ENCODE measurements around the gene CTNNA3.

CTNNA3 gene

DNA sequence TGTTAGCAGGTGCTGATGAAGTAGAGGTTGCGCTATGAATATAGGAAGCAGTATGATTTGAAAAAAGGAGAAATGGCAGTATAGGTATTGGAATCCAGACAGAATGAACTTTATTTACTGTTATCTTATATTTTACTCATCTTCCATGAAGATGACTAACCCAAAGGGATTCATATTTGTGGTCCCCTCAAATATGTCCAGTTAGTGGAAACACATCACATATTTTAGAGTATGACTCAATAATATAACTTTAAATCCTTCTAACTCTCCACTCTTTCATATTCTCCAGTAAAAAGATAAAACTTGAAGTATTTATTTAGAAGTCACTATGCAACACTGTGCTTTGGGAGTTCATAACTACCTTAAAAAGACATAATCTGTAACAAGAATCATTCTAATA is 1056.6 kb downstream of the CTNNA3 start:
- Mint-ChIP-seq H3K4me1 (no peaks in the 10 kb centered on the region), H3K4me3 (no peak overlapping the region), H3K27ac (no peak overlapping the region), H3K9me3 (no peaks in the 10 kb centered on the region), H3K27me3 (no peaks in the 10 kb centered on the region)
- no peak for ATAC-seq
- no peak for DNase-seq

DNA sequence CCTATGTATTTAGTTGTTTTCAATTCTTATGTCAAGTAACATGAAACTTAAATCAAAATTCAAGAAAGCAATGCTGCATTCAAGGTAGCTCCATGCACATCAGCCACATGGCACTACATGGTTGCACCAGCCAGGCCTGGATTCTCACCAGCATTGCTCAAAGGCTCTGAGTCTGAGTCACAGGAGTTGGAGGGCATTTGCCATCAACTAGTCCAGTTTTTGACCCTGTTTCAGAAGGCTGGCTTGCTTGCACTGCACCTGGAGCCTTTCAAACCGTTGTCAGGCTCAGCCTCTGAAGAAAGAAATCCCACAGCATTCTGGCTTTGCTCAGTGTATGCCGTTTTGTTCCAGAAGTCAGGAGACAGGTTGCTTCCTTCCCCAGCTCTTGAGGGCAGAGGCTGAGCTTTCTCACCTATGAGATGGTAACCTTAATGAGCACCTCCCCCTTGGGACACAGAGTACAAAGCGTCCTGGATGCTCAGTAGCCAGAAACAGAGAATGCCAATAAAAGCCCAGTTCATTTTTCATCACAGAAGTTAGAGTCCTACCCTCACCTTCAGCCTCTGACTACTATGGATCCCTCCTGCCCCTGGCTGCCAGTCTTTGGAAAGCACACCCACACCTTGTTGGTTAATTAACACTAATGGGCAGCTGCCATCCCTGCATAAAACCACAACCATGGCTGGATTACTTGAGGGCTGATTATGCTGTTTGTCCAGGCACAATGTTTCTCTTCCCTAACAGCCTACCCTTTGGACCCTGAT is 1058.5 kb downstream of the CTNNA3 start:
- DNase-seq (no peak), ATAC-seq (no peak)
- H3K27me3 Mint-ChIP-seq: no peaks in the 10 kb centered on the region
- H3K9me3 Mint-ChIP-seq: no peaks in the 10 kb centered on the region
- H3K4me1 Mint-ChIP-seq: no peaks in the 10 kb centered on the region
- H3K27ac Mint-ChIP-seq: no peak overlapping the region
- no peak overlapping the region for H3K4me3 Mint-ChIP-seq

GRCh38 chr10:66629996-66630395 is 1066.0 kb downstream of the CTNNA3 start:
- no peaks in the 10 kb centered on the region for H3K27me3 Mint-ChIP-seq
- H3K4me1 Mint-ChIP-seq: no peaks in the 10 kb centered on the region
- DNase-seq (no peak), ATAC-seq (no peak)
- H3K27ac Mint-ChIP-seq: no peak overlapping the region
- peaks cover 0 to 8% of the 10 kb centered on the region in 2 donors for H3K9me3 Mint-ChIP-seq
- no peak overlapping the region for H3K4me3 Mint-ChIP-seq

DNA sequence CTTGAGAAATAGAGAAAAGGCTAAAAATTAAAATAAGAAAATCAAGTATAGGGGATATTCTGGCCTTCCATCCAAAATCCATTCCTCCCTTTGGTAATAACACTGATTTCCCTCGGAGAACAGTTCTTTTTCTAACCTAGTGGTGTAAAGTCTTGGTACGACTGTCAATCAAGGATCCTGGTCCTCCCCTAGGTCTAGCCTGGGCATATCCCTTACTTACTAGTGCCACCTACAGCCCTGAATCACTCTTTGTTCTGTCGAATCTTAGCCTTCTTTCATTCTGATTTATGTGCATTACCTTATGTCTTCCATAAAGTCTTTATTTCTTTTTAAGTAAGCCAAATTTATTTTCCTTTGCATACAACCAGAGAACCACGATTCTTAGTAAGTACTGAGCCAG is 1068.8 kb downstream of the CTNNA3 start:
- no peak for DNase-seq
- H3K27ac Mint-ChIP-seq: no peak overlapping the region
- H3K4me3 Mint-ChIP-seq: no peak overlapping the region
- H3K9me3 Mint-ChIP-seq: peaks cover 0 to 8% of the 10 kb centered on the region in 2 donors
- no peaks in the 10 kb centered on the region for H3K4me1 Mint-ChIP-seq
- ATAC-seq: no peak
- no peaks in the 10 kb centered on the region for H3K27me3 Mint-ChIP-seq

DNA sequence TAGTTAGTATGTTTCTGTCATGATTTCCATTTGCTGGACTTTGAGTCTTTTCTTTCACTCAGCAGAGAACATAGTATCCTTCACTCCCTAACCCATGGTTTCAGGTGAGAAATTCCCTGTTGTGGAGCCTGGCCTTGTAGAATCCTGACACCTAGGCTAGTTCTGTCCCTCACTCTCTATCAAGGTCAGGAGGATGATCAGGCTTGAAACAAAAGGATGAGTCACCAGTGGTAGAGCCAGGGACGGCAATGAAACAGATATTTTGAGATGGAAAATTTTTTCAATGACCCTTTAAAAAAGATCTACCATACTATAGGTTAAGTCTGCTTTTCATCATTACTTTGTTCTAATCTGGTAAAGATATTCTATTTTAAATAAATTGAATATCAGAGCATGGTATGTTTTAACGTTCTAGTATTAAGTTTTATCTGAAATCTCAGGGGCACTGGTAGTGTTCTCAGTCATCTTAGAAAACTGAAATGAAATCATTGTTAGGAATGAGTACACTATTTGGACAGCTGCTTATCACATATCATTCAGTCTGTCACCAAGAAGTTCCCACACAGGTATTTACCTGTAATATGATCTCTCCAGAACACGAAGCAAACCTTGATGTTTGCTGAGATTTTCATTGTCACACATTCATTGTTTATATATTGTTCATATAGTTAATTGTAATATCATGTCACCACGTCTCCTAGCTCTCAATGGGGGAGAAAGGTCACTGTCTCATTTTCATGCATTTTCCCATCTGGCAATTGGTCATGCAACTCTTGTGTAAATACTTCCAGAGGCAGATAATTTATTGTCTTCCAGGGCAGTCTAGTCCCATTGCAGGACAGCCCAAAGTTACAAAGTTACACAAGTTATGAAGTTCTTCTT is 1070.0 kb downstream of the CTNNA3 start:
- H3K4me3 Mint-ChIP-seq: no peak overlapping the region
- H3K27ac Mint-ChIP-seq: no peak overlapping the region
- no peaks in the 10 kb centered on the region for H3K27me3 Mint-ChIP-seq
- ATAC-seq (no peak), DNase-seq (no peak)
- H3K9me3 Mint-ChIP-seq: peaks cover 0 to 8% of the 10 kb centered on the region in 2 donors
- no peaks in the 10 kb centered on the region for H3K4me1 Mint-ChIP-seq

DNA sequence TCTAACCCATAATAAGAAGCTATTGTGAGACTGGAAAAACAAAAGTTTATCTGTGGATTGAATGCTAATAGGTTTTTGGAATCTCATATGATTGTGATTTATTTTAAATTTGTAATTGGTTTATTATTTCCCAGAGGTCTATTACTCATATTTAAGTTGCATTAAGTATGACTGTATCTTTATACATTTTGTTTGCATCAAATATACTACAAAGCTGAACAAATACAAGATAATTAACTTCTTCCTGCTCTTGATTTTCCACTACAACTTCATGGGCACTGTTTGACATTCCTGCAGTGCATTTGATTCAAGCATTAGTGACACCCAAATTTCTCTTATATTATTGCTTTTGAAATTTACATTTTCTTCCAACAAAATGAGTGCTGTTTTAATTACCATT is 1073.9 kb downstream of the CTNNA3 start:
- DNase-seq (no peak), ATAC-seq (no peak)
- Mint-ChIP-seq H3K27ac (no peak overlapping the region), H3K9me3 (no peaks in the 10 kb centered on the region), H3K4me1 (no peaks in the 10 kb centered on the region), H3K27me3 (no peaks in the 10 kb centered on the region), H3K4me3 (no peak overlapping the region)

DNA sequence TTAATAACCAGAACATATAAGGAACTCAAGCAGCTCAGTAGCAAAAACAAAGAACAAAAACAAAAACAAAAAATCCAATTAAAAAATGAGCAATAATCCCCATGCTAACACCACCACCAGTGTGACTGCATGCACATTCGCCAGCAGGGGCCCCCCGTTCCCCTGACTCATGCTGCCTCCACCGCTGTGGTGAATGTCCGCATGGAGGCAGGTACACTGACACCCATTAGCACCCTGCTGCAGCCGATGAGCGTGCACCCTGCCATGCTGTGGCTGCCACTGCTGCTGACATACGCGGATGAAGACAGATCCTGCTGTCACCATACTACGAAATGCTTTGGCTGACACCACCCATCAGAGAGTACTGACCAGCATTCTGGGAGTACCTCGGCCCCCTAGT is 1091.8 kb downstream of the CTNNA3 start:
- Mint-ChIP-seq H3K9me3 (peaks cover 13 to 31% of the 10 kb centered on the region in 2 donors), H3K27me3 (no peaks in the 10 kb centered on the region), H3K27ac (no peak overlapping the region), H3K4me3 (no peak overlapping the region), H3K4me1 (no peaks in the 10 kb centered on the region)
- ATAC-seq (no peak), DNase-seq (no peak)

GRCh38 chr10:66591865-66592264 is 1104.1 kb downstream of the CTNNA3 start:
- H3K27me3 Mint-ChIP-seq: no peaks in the 10 kb centered on the region
- H3K9me3 Mint-ChIP-seq: peaks cover 0 to 11% of the 10 kb centered on the region in 2 donors
- H3K27ac Mint-ChIP-seq: no peak overlapping the region
- ATAC-seq (no peak), DNase-seq (no peak)
- no peaks in the 10 kb centered on the region for H3K4me1 Mint-ChIP-seq
- H3K4me3 Mint-ChIP-seq: no peak overlapping the region

- no peak overlapping the region for H3K4me3 Mint-ChIP-seq
- no peaks in the 10 kb centered on the region for H3K9me3 Mint-ChIP-seq
- no peaks in the 10 kb centered on the region for H3K27me3 Mint-ChIP-seq
- ATAC-seq (no peak), DNase-seq (no peak)
- H3K4me1 Mint-ChIP-seq: no peaks in the 10 kb centered on the region
- no peak overlapping the region for H3K27ac Mint-ChIP-seq
Observed at GRCh38 chr10:66587680-66588050, 1108.3 kb downstream of the CTNNA3 start.

GRCh38 chr10:66586897-66587679 is 1108.9 kb downstream of the CTNNA3 start:
- H3K27me3 Mint-ChIP-seq: no peaks in the 10 kb centered on the region
- H3K4me3 Mint-ChIP-seq: no peak overlapping the region
- no peak overlapping the region for H3K27ac Mint-ChIP-seq
- H3K4me1 Mint-ChIP-seq: no peaks in the 10 kb centered on the region
- DNase-seq (no peak), ATAC-seq (no peak)
- H3K9me3 Mint-ChIP-seq: no peaks in the 10 kb centered on the region

GRCh38 chr10:66586073-66586472 is 1109.9 kb downstream of the CTNNA3 start:
- H3K27ac Mint-ChIP-seq: no peak overlapping the region
- DNase-seq: no peak
- H3K4me1 Mint-ChIP-seq: no peaks in the 10 kb centered on the region
- H3K4me3 Mint-ChIP-seq: no peak overlapping the region
- ATAC-seq: no peak
- no peaks in the 10 kb centered on the region for H3K27me3 Mint-ChIP-seq
- H3K9me3 Mint-ChIP-seq: no peaks in the 10 kb centered on the region

- H3K4me1 Mint-ChIP-seq: no peaks in the 10 kb centered on the region
- H3K27me3 Mint-ChIP-seq: no peaks in the 10 kb centered on the region
- ATAC-seq (no peak), DNase-seq (no peak)
- no peak overlapping the region for H3K27ac Mint-ChIP-seq
- peaks cover 0 to 6% of the 10 kb centered on the region in 2 donors for H3K9me3 Mint-ChIP-seq
- no peak overlapping the region for H3K4me3 Mint-ChIP-seq
Observed at GRCh38 chr10:66575251-66575855, 1120.6 kb downstream of the CTNNA3 start.

GRCh38 chr10:66572700-66573099 is 1123.3 kb downstream of the CTNNA3 start:
- DNase-seq (no peak), ATAC-seq (no peak)
- Mint-ChIP-seq H3K4me1 (no peaks in the 10 kb centered on the region), H3K9me3 (peaks cover 0 to 6% of the 10 kb centered on the region in 2 donors), H3K27ac (no peak overlapping the region), H3K27me3 (no peaks in the 10 kb centered on the region), H3K4me3 (no peak overlapping the region)

GRCh38 chr10:66565999-66566398 is 1130.0 kb downstream of the CTNNA3 start:
- no peaks in the 10 kb centered on the region for H3K4me1 Mint-ChIP-seq
- no peak for ATAC-seq
- peaks cover 13 to 19% of the 10 kb centered on the region in 2 donors for H3K9me3 Mint-ChIP-seq
- H3K27ac Mint-ChIP-seq: no peak overlapping the region
- no peak overlapping the region for H3K4me3 Mint-ChIP-seq
- no peak for DNase-seq
- H3K27me3 Mint-ChIP-seq: no peaks in the 10 kb centered on the region

GRCh38 chr10:66564287-66564686 is 1131.7 kb downstream of the CTNNA3 start:
- Mint-ChIP-seq H3K4me3 (no peak overlapping the region), H3K9me3 (peaks cover 19% of the 10 kb centered on the region in 2 donors), H3K27me3 (no peaks in the 10 kb centered on the region), H3K4me1 (no peaks in the 10 kb centered on the region), H3K27ac (no peak overlapping the region)
- ATAC-seq (no peak), DNase-seq (no peak)

All from stimulated activated naive CD8-positive, alpha-beta T cell treated with anti-CD3 and anti-CD28 coated beads, Interleukin-15, amount 100 ng/mL, for 72 hours (primary cell).